NCI-H526 treated with DMSO at 0.1 percent for 48 hours (cell line): ENCODE measurements around the gene RASGRF1.
"Not testable (repeated sequence)": the region's sequence is repeated elsewhere in the genome, so short reads cannot be mapped to it uniquely, and the experiment has no call there.

Experiments used
- DNase-seq: peaks from one replicate; lab custom pipeline; 2025; lab: John Stamatoyannopoulos, UW

The RASGRF1 gene, protein sequence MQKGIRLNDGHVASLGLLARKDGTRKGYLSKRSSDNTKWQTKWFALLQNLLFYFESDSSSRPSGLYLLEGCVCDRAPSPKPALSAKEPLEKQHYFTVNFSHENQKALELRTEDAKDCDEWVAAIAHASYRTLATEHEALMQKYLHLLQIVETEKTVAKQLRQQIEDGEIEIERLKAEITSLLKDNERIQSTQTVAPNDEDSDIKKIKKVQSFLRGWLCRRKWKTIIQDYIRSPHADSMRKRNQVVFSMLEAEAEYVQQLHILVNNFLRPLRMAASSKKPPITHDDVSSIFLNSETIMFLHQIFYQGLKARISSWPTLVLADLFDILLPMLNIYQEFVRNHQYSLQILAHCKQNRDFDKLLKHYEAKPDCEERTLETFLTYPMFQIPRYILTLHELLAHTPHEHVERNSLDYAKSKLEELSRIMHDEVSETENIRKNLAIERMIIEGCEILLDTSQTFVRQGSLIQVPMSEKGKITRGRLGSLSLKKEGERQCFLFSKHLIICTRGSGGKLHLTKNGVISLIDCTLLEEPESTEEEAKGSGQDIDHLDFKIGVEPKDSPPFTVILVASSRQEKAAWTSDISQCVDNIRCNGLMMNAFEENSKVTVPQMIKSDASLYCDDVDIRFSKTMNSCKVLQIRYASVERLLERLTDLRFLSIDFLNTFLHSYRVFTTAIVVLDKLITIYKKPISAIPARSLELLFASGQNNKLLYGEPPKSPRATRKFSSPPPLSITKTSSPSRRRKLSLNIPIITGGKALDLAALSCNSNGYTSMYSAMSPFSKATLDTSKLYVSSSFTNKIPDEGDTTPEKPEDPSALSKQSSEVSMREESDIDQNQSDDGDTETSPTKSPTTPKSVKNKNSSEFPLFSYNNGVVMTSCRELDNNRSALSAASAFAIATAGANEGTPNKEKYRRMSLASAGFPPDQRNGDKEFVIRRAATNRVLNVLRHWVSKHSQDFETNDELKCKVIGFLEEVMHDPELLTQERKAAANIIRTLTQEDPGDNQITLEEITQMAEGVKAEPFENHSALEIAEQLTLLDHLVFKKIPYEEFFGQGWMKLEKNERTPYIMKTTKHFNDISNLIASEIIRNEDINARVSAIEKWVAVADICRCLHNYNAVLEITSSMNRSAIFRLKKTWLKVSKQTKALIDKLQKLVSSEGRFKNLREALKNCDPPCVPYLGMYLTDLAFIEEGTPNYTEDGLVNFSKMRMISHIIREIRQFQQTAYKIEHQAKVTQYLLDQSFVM (N-terminal part only)

DNA sequence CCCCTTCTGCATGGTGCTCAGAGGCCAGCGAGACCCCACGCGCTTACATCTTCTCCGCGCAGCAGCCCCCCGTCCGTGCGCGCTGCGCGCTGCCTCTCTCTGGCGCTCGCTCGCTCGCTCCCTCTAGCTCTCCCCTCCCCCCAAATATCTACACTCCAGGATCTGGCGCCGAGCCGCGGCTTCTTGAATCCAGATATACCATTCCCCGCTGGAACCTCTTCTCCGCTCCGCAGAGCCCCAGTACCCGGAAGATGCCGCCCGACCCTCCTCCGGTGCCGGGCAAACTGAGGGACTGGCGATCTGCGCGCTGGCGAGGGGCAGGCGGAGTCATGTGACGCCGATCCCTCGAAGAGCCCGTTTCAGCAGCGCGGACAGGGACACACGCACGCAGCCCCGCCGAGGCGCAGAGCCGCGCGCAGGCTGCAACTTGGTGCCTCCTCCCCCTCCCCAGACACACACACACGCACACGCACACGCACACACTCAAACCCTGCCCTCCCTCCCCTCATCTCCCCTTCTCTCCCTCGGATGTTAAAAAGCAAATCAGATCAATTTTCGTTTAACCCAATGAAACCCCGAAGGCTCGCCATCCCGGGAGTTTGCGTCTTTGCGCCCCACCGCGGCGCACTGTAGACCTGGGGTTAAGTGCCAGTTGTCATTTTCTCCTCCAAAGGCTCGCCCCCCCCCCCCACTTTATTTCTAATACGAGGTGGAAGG is at the start of gene RASGRF1:
RASGRF1 (minus strand) TSS at position 294 of the 717 bp plus-strand sequence; CDS start at position 12, 282 bp downstream.
- peak; percentile 45 for DNase-seq

GRCh38 chr15:79136434-79137046 is 46.0 kb upstream of the RASGRF1 start:
- no peak for DNase-seq

GRCh38 chr15:79133309-79133708 is 42.7 kb upstream of the RASGRF1 start:
- no peak for DNase-seq

- no peak for DNase-seq
These were observed 42.2 kb upstream of the RASGRF1 start for GRCh38 chr15:79132770-79133169.

- DNase-seq = no peak
These were observed 41.8 kb upstream of the RASGRF1 start for GRCh38 chr15:79132361-79132760.

GRCh38 chr15:79130535-79131130 is 40.1 kb upstream of the RASGRF1 start:
- DNase-seq = no peak

DNA sequence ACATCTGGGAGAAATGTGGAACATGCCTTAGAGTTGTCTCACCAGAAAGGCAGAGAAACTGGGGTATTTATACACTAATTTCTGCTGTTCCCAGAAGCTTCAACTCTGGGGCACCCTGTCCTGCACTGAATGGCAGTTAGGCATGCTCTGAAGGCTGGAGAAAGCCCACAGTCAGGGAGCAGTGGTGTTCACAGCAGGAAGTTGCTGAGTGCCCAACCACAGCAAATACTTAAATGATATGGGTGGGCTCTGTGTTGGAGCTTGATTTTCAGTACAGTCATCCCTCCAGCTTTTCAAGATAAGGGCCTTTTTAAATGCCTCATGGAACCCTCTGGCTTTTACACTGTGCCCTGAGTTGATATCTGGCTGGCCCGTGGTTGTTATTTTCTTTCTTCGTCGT is 38.7 kb upstream of the RASGRF1 start:
- DNase-seq = no peak

DNA sequence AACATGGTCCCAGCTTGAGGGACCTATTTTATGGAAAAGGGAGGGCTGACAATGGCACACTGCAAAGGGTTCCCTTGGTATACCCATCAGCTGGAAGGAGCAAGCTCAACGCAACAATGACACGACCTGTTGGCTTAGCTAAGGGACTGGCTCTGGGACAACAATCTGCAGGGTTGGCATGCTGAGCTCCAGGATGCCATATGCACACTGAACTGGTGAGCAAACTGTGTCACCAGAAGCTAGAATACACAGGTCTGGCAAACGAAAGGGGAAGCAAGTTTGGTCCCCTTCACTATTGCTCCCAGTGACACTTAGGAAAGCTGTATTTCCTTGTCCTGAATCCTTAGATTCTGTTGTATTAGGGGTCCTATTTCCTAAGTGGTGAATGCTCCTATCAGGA is 38.0 kb upstream of the RASGRF1 start:
- DNase-seq = no peak

GRCh38 chr15:79124388-79124787 is 33.8 kb upstream of the RASGRF1 start:
- no peak for DNase-seq

DNA sequence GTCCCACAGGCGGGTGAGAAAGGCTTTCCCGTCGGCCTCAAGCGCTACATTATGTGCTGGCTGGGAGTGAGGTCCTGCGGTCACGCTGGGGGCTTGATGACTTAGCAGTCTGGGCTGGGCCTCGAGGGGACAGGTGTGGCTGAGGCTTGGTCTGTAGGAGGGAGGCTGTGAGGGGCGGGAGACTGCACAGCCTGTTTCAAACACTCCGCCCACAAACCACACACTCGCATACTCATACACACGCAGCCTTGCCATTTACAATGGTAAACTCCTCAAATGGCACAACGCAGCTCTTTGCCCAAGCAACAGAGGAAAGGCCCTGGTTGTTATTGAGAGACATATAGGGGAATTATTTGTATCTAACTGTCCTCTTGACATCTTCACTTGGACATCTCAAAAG is 32.4 kb upstream of the RASGRF1 start:
- DNase-seq = no peak

GRCh38 chr15:79122391-79122790 is 31.8 kb upstream of the RASGRF1 start:
- no peak for DNase-seq

DNA sequence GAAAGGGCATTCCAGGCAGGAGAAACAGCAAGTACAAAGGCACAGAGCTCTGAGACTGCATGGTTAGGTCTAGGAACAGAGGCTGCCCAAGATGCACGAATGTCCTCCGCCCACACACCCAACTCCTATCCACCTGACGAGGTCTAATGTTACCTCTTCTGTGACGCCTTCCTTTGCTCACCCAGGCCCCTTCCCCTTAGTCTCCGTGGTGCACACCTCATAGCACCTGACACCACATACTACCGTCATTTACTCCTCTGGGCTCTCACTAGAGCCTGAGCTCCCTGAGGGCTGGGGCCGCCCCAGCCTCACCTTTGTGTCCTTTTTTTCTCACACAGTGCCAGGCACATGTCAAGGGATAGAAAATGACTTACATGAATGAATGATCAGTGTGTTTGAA is 31.0 kb upstream of the RASGRF1 start:
- DNase-seq = no peak

DNA sequence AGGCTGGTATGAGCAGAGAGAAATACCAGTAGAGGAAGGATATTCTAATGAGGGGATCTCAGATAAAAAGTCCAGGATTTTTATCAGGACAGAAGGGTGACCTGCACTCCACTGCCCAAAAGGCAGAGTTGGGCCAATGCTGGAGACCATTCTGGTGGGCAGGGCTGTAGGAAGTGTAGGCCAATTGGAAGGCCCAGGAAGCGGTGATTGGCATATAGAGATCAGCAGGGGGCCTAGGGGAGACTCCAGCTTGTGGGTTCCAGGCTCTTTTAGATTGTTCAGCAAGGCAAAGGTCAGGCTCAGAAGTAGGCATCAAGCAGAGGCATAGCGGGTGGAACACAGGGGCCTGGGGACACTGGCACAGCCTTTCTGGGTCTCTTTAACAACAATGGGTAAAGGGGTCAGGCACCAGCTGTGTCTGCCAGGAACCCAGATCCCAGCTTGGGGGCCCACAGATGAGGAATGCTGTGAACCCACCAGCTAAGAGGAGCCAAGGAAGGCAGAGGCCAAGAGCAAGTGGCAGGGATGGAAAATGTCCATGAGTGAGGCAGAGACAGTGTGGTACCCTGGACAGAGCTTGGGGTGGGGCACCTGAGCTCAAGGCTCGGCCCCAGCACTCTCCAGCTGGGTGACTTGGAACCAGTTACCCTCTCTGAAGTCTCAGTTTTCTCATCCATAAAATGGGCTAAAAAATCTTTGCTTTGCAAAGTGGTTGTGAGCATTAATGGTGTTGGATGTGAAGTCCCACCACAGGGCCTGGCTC is 27.0 kb upstream of the RASGRF1 start:
- DNase-seq = no peak

- DNase-seq = no peak
These were observed 26.2 kb upstream of the RASGRF1 start for GRCh38 chr15:79116771-79117170.

- DNase-seq = no peak
These were observed 25.5 kb upstream of the RASGRF1 start for GRCh38 chr15:79115986-79116665.

DNA sequence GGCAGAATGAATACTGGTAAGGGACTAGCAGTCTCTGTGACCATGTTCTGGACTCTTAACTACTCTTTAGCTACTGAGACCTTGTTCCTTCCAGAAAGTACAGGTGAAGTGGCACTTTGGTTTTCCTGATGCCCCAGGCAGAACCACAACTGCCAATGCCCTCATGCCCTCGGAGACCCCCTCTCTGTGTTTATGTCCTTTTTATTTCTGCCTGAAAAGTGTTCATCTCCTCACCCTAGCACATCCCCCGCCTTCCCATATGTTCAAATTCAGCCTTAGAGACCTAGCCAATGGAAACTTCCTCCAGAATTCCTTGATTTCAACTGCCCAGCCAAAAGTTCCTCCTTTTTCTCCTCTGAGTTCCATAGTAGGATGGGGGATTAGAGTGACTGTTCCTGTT is 23.3 kb upstream of the RASGRF1 start:
- DNase-seq = no peak

DNA sequence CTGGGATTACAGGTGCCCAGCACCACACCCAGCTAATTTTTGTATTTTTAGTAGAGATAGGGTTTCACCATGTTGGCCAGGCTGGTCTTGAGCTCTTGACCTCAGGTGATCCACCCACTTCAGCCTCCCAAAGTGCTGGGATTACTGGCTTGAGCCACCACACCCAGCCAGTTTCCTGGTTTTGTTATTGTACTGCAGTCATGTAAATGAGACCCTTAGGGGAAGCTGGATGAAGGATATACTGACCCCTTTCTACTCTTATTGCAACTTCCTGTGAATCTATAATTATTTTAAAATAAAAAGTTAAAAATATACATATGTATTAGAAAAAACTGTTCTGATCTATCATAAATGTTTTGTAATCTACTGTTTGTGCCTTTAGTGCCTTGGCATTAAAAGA is 20.8 kb upstream of the RASGRF1 start:
- DNase-seq = not testable (repeated sequence)

DNA sequence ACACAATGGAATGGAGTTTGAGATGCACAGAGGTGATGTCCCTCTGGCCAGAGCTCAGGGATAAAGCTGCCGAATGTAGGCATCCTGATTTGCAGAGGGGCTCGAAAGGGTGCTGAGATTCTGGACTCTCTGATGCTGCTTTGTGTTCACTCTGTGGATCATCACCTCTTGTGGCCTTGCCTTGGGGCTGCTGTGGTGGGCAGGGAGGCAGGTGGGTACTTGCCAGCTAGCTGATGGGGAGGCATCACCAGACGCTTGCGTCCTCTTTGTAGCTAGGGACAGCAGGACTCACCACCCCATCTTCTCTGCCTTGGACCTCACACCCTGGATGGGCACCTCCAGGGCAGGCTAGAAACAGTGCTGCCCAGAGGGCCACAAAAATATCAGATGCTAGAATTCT is 14.6 kb upstream of the RASGRF1 start:
- no peak for DNase-seq

DNA sequence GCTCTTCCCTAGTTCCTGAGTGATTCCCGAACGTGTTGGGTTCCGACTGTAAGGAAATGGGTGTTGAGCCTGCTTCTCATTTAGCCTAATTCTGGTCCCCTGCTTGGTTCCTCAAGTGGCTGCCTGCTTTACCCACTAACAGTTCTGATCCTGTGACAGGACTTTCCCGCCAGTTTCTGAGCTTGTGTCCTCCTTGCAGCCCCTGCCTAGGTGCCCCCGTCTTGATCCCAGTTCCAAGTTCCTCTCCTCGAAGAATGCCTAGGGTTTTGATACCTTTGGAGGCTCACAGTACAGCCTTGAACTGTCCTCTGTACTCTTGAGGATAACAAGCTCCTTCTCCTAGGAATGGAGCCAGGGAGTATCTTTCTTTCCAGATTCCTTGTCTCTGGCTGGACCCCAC is 12.0 kb upstream of the RASGRF1 start:
- no peak for DNase-seq
